ENCODE measurements around the gene SMIM38. TPM values are rescaled to one million over a fixed set of nuclear protein-coding genes. Genes with fewer than 3 reads are reported as not detected.
A peak's percentile ranks its signal among the peaks of the same experiment; 100 is the strongest.

Gene SMIM38
- total RNA-seq, 1 donor from 2014 or later, result not detected

DNA sequence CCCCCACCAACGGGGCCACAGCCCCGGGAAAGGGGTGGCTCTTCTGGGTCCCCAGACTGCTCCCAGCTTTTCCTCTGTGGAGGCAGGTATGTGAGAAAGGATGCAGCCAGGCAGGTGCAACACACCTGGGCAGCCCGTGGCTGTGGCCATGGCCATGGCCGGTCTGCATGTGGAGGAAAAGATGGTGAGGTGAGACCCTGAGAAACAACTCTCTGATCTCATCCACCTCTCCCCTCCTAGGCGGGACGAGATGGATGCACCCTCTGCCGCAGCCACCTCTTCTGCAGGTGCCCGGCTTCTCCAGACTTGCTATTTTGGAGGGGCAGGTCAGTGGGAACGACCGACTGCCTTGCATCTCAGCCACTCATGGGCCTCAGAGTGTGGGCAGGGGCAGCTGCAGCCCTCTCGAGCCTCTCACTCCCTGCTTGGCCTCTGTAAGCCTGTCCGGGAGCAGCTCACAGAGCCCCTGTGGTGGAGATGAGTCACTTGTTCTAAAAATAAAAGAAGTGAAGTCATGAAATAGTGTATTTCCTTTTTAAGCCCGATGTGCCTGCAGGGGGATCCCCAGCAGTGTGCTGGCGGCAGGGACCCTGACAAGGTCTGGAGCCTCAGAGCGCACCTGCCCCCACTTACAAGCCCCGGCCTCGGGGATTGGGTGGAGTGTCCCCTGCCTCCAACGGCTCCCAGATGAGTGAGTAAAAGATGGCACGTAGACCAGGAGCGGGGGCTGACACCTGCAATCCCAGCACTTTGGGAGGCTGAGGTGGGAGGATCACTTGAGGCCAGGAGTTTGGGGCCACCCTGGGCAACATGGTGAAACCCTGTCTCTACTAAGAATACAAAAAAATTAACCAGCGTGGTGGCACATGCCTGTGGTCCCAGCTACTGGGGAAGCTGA is 10.7 kb downstream of the SMIM38 start:
- Histone ChIP-seq H3K27me3 (ENCODE audit: insufficient read depth, low read length) (no peaks in the 10 kb centered on the region), H3K4me2 (ENCODE audit: low read length) (peak overlapping the region; percentile 68), H3K9ac (ENCODE audit: low read length) (peak overlapping the region; percentile 50), H3K36me3 (ENCODE audit: insufficient read depth, low read length) (no peaks in the 10 kb centered on the region), H3K4me3 (ENCODE audit: insufficient read depth, low read depth, low read length) (no peak overlapping the region), H3K27ac (ENCODE audit: low read depth, low read length) (peak overlapping the region; percentile 30), H3K79me2 (ENCODE audit: insufficient read depth, low read length) (no peaks in the 10 kb centered on the region), H2AFZ (ENCODE audit: low read depth, low read length) (no peak overlapping the region), H3K9me3 (ENCODE audit: insufficient read depth, low read depth, low read length) (peaks cover 6% of the 10 kb centered on the region), H3K4me1 (ENCODE audit: insufficient read depth, low read length) (peaks cover 12% of the 10 kb centered on the region), H4K20me1 (ENCODE audit: insufficient read depth, low read length) (no peaks in the 10 kb centered on the region)
- H3K4me1 Mint-ChIP-seq (ENCODE audit: low read depth, unreplicated experiment), result peaks cover 7% of the 10 kb centered on the region
- H3K36me3 Mint-ChIP-seq (ENCODE audit: low read depth, unreplicated experiment), result peaks cover 3% of the 10 kb centered on the region
- peaks cover 23% of the 10 kb centered on the region for H3K9me3 Mint-ChIP-seq (ENCODE audit: unreplicated experiment)
- H3K27ac Mint-ChIP-seq (ENCODE audit: unreplicated experiment), result peak overlapping the region; percentile 81
- FAIRE-seq (peak; percentile 74), DNase-seq (ENCODE audit: low read depth) (peak; percentile 83)
- peaks cover 41% of the 10 kb centered on the region for H3K27me3 Mint-ChIP-seq (ENCODE audit: low read depth, unreplicated experiment)
- TF ChIP-seq, protein P1, sequence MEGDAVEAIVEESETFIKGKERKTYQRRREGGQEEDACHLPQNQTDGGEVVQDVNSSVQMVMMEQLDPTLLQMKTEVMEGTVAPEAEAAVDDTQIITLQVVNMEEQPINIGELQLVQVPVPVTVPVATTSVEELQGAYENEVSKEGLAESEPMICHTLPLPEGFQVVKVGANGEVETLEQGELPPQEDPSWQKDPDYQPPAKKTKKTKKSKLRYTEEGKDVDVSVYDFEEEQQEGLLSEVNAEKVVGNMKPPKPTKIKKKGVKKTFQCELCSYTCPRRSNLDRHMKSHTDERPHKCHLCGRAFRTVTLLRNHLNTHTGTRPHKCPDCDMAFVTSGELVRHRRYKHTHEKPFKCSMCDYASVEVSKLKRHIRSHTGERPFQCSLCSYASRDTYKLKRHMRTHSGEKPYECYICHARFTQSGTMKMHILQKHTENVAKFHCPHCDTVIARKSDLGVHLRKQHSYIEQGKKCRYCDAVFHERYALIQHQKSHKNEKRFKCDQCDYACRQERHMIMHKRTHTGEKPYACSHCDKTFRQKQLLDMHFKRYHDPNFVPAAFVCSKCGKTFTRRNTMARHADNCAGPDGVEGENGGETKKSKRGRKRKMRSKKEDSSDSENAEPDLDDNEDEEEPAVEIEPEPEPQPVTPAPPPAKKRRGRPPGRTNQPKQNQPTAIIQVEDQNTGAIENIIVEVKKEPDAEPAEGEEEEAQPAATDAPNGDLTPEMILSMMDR (IDR thresholded peaks at IDR 0.05; ENCODE audit: insufficient read depth, low read depth, low read length), result no peak
- no peak for TF ChIP-seq EZH2 (IDR thresholded peaks at IDR 0.05; ENCODE audit: insufficient read depth, low read length)
- H3K4me3 Mint-ChIP-seq (ENCODE audit: unreplicated experiment), result peak overlapping the region; percentile 34

DNA sequence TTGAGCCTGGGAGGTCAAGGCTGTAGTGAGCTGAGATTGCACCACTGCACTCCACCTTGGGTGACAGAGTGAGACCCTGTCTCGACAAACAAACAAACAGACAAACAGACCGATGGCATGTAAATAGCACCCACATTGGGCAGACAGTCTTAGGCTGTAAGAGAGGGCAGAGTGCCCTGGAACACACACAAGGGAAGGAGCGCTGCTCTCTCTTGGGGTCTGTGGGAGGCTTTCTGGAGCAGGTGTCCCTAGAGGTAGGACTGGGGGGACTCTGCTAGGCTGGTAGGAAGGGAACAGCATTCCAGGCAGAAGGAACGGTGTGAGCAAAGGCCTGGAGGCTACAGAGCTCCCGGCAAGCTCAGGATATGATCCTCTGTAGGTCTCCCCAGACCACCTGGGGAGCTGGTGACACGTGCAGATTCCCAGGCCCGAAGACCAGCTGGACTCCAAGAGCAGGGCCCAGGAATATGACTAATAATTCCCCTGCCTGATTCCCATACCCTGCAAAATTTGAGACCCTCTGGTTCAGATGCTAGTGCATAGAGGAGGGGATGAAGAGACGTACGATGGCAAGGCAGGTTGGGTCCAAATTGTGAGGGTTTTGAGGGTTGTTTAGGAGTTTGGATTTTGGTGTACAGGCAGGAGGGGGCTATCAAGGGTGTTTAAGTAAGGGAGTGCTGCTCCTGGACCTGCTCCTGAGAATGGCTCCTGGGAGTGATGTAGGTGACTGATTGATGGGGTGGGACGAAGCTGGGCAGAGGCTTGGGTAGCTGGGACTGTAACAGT is 11.6 kb downstream of the SMIM38 start:
- FAIRE-seq, result no peak
- DNase-seq (ENCODE audit: low read depth), result no peak
- peaks cover 44% of the 10 kb centered on the region for H3K27me3 Mint-ChIP-seq (ENCODE audit: low read depth, unreplicated experiment)
- H3K4me2 ChIP-seq (ENCODE audit: low read length), result peak overlapping the region; percentile 68
- peaks cover 6% of the 10 kb centered on the region for H3K9me3 ChIP-seq (ENCODE audit: insufficient read depth, low read depth, low read length)
- H3K4me3 ChIP-seq (ENCODE audit: insufficient read depth, low read depth, low read length), result no peak overlapping the region
- H3K4me1 ChIP-seq (ENCODE audit: insufficient read depth, low read length), result peaks cover 12% of the 10 kb centered on the region
- no peaks in the 10 kb centered on the region for H3K79me2 ChIP-seq (ENCODE audit: insufficient read depth, low read length)
- H2AFZ ChIP-seq (ENCODE audit: low read depth, low read length), result no peak overlapping the region
- no peak overlapping the region for H3K4me3 Mint-ChIP-seq (ENCODE audit: unreplicated experiment)
- no peak overlapping the region for H3K9ac ChIP-seq (ENCODE audit: low read length)
- peaks cover 7% of the 10 kb centered on the region for H3K4me1 Mint-ChIP-seq (ENCODE audit: low read depth, unreplicated experiment)
- no peaks in the 10 kb centered on the region for H3K27me3 ChIP-seq (ENCODE audit: insufficient read depth, low read length)
- H4K20me1 ChIP-seq (ENCODE audit: insufficient read depth, low read length), result no peaks in the 10 kb centered on the region
- H3K27ac Mint-ChIP-seq (ENCODE audit: unreplicated experiment), result no peak overlapping the region
- no peaks in the 10 kb centered on the region for H3K36me3 ChIP-seq (ENCODE audit: insufficient read depth, low read length)
- TF ChIP-seq, protein P1 (IDR thresholded peaks at IDR 0.05; ENCODE audit: insufficient read depth, low read depth, low read length), result no peak
- TF ChIP-seq EZH2 (IDR thresholded peaks at IDR 0.05; ENCODE audit: insufficient read depth, low read length), result no peak
- H3K36me3 Mint-ChIP-seq (ENCODE audit: low read depth, unreplicated experiment), result peaks cover 3% of the 10 kb centered on the region
- H3K27ac ChIP-seq (ENCODE audit: low read depth, low read length), result no peak overlapping the region
- peaks cover 23% of the 10 kb centered on the region for H3K9me3 Mint-ChIP-seq (ENCODE audit: unreplicated experiment)
